Upper lobe of right lung (tissue), 1 donor: ENCODE data around the gene POLR3C. TPM values are rescaled to one million over a fixed set of nuclear protein-coding genes. Genes with fewer than 3 reads are reported as not detected.

Experiments
- ATAC-seq: fragments of 200-7000 bp; cut with Tn5 transposase; one replicate; pipeline ENCODE4 v1.9.1; 2020; ENCODE audit warnings: mild to moderate bottlenecking, moderate library complexity
- DNase-seq: peaks from one replicate; pipeline ENCODE4 v3.0.0-alpha.2; 2020
- H3K27ac ChIP-seq: fragments of 200-600 bp; one replicate; pipeline ENCODE4 v1.8.0; 2022
- H3K27me3 ChIP-seq: fragments of 200-600 bp; one replicate; pipeline ENCODE4 v1.8.0; 2022; ENCODE audit warnings: mild to moderate bottlenecking
- H3K36me3 ChIP-seq: fragments of 200-600 bp; one replicate; pipeline ENCODE4 v1.8.0; 2022
- H3K4me1 ChIP-seq: fragments of 200-600 bp; one replicate; pipeline ENCODE4 v1.8.0; 2022
- H3K4me3 ChIP-seq: fragments of 200-600 bp; one replicate; pipeline ENCODE4 v1.8.0; 2022; ENCODE audit warnings: mild to moderate bottlenecking
- H3K9me3 ChIP-seq: fragments of 200-600 bp; one replicate; pipeline ENCODE4 v1.8.0; 2022
- intact Hi-C: fragments of 100-400 bp; cut with DNase I; formaldehyde crosslinking; loops from one replicate; pipeline ENCODE4 v1.11.0; 2022
- total RNA-seq: library from RNA; stranded (reverse); fragmentation: NEBNext Ultra II Directional; extraction: Animal tissue kit (Norgen Biotek cat#: 25700); gene quantifications from one replicate; pipeline ENCODE4 v1.2.1, GENCODE V29; 2021
- TF ChIP-seq, protein P1 (sequence below): fragments of 200-600 bp; IDR thresholded peaks from one replicate; pipeline ENCODE4 v1.8.0; 2022; ENCODE audit warnings: antibody characterized with exemption
- donor health status: DM: no; HTN: yes; CAD: no; lungs with severe emphysema.

The POLR3C gene
- total RNA-seq, 1 donor from 2014 or later, result 29.1 TPM

DNA sequence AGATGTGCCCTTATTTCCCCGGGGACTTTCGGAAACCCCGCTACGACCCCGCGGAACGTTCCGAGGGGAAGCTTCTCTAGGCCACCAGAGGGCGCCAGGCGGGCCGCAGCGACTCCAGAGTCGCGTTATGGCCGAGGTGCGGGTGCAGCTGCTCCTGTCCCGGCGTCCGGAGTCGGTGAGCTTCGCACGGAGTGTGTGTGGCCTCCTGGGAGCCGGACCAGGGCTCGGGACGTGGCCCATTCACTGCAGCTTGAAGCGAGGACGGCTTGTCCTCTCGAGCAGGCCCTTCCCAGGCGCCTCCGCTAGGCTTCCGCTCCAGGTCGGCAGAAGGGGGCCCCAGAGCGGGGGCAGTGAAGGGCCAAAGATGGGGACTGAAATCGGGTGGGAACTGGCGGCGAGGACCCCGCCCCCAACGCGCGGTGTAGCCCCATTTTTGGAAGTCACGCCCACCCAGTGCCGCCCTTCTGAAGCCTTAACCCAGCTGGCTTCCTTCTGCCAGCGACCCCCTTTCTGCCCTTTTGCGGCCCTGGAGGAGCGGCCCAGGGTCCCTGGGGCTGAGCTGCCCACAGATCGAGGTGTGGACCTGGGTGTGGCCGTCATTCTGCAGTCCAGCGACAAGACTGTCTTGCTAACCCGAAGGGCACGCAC lies 21.6 kb downstream of the POLR3C start, which contains the start of gene NUDT17:
TSS of gene NUDT17 (plus strand) at position 117 of the 648 bp plus-strand sequence. CDS start at position 128, 11 bp downstream.
- Histone ChIP-seq H3K9me3 (no peaks in the 10 kb centered on the region), H3K27ac (peak within 1 kb of the TSS; percentile 75), H3K4me3 (peak within 1 kb of the TSS; percentile 66), H3K4me1 (peaks cover 16% of the 10 kb centered on the region), H3K27me3 (no peaks in the 10 kb centered on the region), H3K36me3 (peaks cover 55% of the 10 kb centered on the region)
- TF ChIP-seq, protein P1, sequence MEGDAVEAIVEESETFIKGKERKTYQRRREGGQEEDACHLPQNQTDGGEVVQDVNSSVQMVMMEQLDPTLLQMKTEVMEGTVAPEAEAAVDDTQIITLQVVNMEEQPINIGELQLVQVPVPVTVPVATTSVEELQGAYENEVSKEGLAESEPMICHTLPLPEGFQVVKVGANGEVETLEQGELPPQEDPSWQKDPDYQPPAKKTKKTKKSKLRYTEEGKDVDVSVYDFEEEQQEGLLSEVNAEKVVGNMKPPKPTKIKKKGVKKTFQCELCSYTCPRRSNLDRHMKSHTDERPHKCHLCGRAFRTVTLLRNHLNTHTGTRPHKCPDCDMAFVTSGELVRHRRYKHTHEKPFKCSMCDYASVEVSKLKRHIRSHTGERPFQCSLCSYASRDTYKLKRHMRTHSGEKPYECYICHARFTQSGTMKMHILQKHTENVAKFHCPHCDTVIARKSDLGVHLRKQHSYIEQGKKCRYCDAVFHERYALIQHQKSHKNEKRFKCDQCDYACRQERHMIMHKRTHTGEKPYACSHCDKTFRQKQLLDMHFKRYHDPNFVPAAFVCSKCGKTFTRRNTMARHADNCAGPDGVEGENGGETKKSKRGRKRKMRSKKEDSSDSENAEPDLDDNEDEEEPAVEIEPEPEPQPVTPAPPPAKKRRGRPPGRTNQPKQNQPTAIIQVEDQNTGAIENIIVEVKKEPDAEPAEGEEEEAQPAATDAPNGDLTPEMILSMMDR, result peak; percentile 98
- intact Hi-C loops, result loop anchor here (10.0 kb wide), 1 partner anchor 69 kb away; the partner anchor contains the start of genes ITGA10 and PEX11B
- ATAC-seq, result peak; percentile 91
- peak; percentile 92 for DNase-seq

DNA sequence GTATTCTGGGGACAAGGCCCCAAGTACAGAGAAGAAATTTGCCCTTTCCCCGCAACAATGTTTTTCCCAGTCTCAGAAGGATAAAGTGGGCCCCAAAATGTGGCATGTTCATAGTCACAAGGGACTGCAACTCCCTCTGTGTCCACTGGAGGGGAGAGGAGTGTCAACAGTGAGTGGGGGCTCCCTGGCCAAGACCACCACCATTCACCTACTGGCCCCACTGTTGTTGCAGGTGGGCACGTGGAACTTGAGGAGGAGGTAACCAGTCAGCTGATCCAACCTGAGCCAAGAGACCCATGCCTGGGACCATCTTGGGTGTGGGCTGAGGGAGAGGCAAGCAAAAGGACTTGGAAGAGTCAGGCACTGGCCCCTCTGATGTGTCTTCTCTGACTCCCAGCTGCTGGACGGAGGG lies 22.2 kb downstream of the POLR3C start:
- H3K9me3 ChIP-seq, result no peaks in the 10 kb centered on the region
- H3K36me3 ChIP-seq, result peaks cover 55% of the 10 kb centered on the region
- TF ChIP-seq, protein P1, result peak; percentile 67
- DNase-seq (no peak), ATAC-seq (peak; percentile 60)
- H3K27me3 ChIP-seq, result no peaks in the 10 kb centered on the region
- peak overlapping the region; percentile 66 for H3K4me3 ChIP-seq
- intact Hi-C loops, result loop anchor here (10.0 kb wide), 1 partner anchor 69 kb away; the partner anchor contains the start of genes ITGA10 and PEX11B
- peaks cover 16% of the 10 kb centered on the region for H3K4me1 ChIP-seq
- H3K27ac ChIP-seq, result peak overlapping the region; percentile 75

DNA sequence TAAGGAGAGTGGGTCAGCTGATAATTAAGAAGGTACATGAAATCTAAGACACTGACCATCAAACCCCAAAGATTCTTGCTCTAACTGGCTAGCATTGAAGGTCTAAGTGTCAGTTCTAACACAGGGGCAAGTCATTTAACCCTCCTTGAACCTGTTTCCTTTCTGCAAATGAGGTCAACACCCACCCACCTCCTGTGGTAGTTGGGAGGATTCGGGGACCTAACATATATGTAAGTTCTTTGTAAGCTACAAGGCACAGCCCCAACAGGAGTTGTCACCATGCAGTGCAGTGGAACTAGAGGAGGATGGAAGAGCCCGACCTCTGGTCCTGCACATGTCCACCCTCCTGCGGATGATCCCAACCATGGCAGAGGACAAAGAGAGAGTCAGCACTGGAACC lies 23.8 kb downstream of the POLR3C start:
- Histone ChIP-seq H3K9me3 (no peaks in the 10 kb centered on the region), H3K4me1 (peaks cover 16% of the 10 kb centered on the region), H3K27ac (no peak overlapping the region), H3K4me3 (no peak overlapping the region), H3K36me3 (peaks cover 55% of the 10 kb centered on the region), H3K27me3 (no peaks in the 10 kb centered on the region)
- DNase-seq (no peak), ATAC-seq (no peak)
- TF ChIP-seq, protein P1, result no peak
- intact Hi-C loops, result loop anchor here (10.0 kb wide), 1 partner anchor 67 kb away; the partner anchor contains the start of genes ITGA10 and PEX11B

DNA sequence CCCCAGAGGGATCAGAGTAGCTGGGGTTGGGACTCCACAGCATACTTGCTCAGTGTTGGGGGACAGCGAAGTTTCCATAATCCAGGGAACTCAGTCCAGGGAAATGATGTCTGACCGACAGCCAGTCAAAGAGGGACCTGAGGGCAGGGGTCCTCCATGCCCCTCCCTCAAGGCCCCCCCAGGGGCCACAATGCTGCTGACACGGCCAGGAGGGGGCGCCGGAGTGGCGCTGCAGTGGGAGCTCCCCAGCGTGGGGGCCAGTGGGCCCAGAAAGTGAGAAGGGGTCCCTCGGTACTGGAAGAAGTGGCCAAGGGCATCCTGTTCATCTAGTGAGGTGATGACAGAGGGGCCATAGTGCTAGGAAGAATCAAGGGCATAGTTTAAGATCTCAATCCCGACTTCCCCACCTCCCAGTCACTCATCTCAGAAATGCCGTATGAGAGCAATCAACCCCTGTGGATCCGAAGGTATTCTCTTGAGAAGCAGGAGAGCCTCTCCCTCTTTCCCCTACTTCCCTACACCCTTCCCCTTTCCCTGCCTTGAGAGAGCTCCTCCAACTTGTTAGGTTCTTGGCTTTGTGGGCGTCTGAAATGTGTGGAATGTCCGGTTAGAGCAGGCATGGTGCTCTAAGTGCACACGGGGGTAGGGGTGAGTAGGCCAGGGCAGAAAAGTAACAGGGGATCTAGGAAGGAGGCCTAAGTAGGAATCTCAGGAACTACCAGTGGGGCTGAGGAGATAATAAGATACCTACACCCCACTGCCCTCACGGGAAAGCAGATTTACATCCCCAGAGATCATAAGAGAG lies 25.6 kb downstream of the POLR3C start:
- peak overlapping the region; percentile 47 for H3K27ac ChIP-seq
- intact Hi-C loops, result loop anchor here (10.0 kb wide), 2 partner anchors 65 to 165 kb away; partner anchors contain the start of genes ITGA10 and PEX11B
- peak; percentile 69 for ATAC-seq

DNA sequence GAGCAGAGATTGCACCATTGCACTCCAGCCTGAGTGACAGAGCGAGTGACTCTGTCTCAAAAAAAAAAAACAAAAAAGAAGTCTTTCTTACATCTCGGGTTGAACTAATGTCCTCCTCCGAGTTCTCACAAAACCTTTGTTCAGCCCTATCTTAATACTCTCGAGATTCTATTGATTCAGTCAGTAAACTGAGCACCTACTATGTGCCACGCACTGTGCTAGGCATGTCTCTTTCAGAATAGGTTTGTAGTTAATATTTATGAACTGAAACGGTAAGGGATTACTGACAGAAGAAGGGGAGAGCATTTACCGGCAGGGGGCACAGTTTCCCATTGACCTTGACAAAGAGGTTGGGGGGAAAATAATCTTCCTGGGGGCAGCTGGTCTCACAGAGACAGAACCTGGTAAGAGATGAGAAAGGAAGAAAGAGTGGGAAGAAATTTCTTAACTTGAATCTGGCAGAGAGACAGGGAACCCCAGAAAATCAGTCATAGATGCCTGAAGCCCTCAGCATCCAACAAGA lies 31.5 kb downstream of the POLR3C start:
- TF ChIP-seq, protein P1, result no peak
- Histone ChIP-seq H3K4me1 (peaks cover 13% of the 10 kb centered on the region), H3K9me3 (no peaks in the 10 kb centered on the region), H3K4me3 (no peak overlapping the region), H3K27ac (no peak overlapping the region), H3K27me3 (no peaks in the 10 kb centered on the region), H3K36me3 (peaks cover 62% of the 10 kb centered on the region)
- no peak for ATAC-seq
- intact Hi-C loops, result loop anchor here (10.0 kb wide), 1 partner anchor 159 kb away; no protein-coding TSS in a partner anchor
- DNase-seq, result no peak

More for the DNA sequence above, 25.6 kb downstream of the POLR3C start:
- DNase-seq, result no peak
- Histone ChIP-seq H3K27me3 (no peaks in the 10 kb centered on the region), H3K4me3 (no peak overlapping the region), H3K36me3 (peaks cover 62% of the 10 kb centered on the region), H3K9me3 (no peaks in the 10 kb centered on the region), H3K4me1 (peaks cover 16% of the 10 kb centered on the region)
- TF ChIP-seq, protein P1, result no peak
